ENCODE measurements around the gene IDH2.

GRCh38 chr15:90046911-90047392, 55.3 kb downstream of the IDH2 start:
- TF ChIP-seq ZNF239 (tag by site-specific recombination; IDR thresholded peaks at IDR 0.05) (no peak), ZNF335 (tag by site-specific recombination; conservative IDR thresholded peaks at IDR 0.05) (no peak), ZNF792 (tag by site-specific recombination; IDR thresholded peaks at IDR 0.05) (no peak), MZF1 (tag by site-specific recombination; IDR thresholded peaks at IDR 0.05; ENCODE audit: borderline replicate concordance) (no peak), TRIM28 (IDR thresholded peaks at IDR 0.05; ENCODE audit: borderline replicate concordance, low read length) (no peak), CTCF (tag by site-specific recombination; IDR thresholded peaks at IDR 0.05) (no peak), ZNF280D (tag by site-specific recombination; IDR thresholded peaks at IDR 0.05) (no peak), KLF16 (tag by site-specific recombination; IDR thresholded peaks at IDR 0.05) (no peak), ZNF677 (tag by site-specific recombination; IDR thresholded peaks at IDR 0.05) (no peak), PRDM1 (tag by site-specific recombination; IDR thresholded peaks at IDR 0.05) (no peak)
